ENCODE data around the gene GLP2R. TPM values are rescaled to one million over a fixed set of nuclear protein-coding genes. Genes with fewer than 3 reads are reported as not detected.

Gene GLP2R
- total and polyA plus RNA-seq, 2 experiments from 2014 or later, result not detected

DNA sequence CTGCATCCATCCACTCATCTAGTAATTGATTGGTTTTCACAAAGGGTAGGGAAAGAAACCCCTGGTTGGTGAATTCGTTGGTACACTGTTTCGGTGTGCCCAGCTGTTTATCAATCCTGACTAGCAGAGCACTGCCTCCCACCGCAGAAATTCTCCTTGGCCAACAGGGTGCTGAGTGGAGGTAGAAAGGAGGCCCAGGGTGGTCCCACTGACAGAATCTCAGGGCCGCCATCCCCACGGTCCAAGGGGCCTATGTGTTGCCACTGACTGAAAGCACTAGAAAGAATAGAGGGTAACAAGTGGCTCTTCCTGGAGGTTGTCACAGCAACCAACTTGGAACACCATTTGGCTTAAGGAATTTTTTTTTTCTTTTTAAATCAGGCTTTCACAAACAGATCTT lies 87.8 kb downstream of the GLP2R start:
- Histone ChIP-seq H3K9ac (no peak overlapping the region), H3F3A (ENCODE audit: insufficient read depth) (no peaks in the 10 kb centered on the region), H3K9me2 (ENCODE audit: insufficient read depth) (no peaks in the 10 kb centered on the region), H3K36me3 (ENCODE audit: low read depth) (no peaks in the 10 kb centered on the region), H2AFZ (no peak overlapping the region), H4K20me1 (ENCODE audit: insufficient read depth) (no peaks in the 10 kb centered on the region), H3K4me1 (ENCODE audit: insufficient read depth) (no peaks in the 10 kb centered on the region), H3K27me3 (replicated peaks; ENCODE audit: insufficient read depth) (no peaks in the 10 kb centered on the region), H3K4me3 (no peak overlapping the region), H3K9me3 (ENCODE audit: low read depth) (no peaks in the 10 kb centered on the region), H3K4me2 (ENCODE audit: unreplicated experiment) (no peak overlapping the region), H3K79me2 (ENCODE audit: insufficient read depth) (no peaks in the 10 kb centered on the region), H3K27ac (no peak overlapping the region)
- in situ Hi-C loops (cut with MboI), result no loop called here
- TF ChIP-seq EZH2phosphoT487 (IDR thresholded peaks at IDR 0.05; ENCODE audit: insufficient read depth, low read depth), result no peak
- no peak for TF ChIP-seq EZH2 (IDR thresholded peaks at IDR 0.05; ENCODE audit: insufficient read depth, poor library complexity, severe bottlenecking)
- DNase-seq, result no peak
- 75 to 78% methylated on average over 5 of the region's 5 CpGs for whole genome bisulfite sequencing, 2 experiments (ENCODE audit: low coverage in 1 of 2, low lambda C conversion rate in 2 of 2, missing lambda C conversion rate in 2 of 2)

DNA sequence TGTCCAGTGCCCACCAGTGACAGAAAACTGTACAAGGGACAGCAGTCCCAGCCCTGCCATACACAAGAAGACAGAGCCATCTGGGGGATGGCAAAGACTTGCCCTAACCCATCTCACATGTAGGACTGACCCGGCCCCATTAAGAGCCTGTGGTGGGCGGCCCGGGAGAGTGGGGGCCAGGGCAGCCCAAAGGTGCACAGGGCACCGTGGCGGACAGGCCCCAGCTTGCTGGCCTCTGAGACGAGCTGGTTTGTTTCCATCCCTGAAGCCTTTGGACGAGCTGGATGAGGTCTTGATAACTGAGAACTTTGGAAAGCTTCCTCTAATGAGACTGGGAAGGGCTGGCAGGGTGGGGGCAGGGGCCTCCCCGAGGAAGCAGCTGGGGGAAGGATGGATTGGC lies 90.4 kb downstream of the GLP2R start:
- no peak for DNase-seq
- Histone ChIP-seq H3K9ac (no peak overlapping the region), H3K9me3 (ENCODE audit: low read depth) (no peaks in the 10 kb centered on the region), H3K9me2 (ENCODE audit: insufficient read depth) (no peaks in the 10 kb centered on the region), H3F3A (ENCODE audit: insufficient read depth) (no peaks in the 10 kb centered on the region), H3K27me3 (replicated peaks; ENCODE audit: insufficient read depth) (no peaks in the 10 kb centered on the region), H3K27ac (no peak overlapping the region), H3K4me3 (no peak overlapping the region), H2AFZ (no peak overlapping the region), H3K4me2 (ENCODE audit: unreplicated experiment) (no peak overlapping the region), H3K79me2 (ENCODE audit: insufficient read depth) (no peaks in the 10 kb centered on the region), H3K4me1 (ENCODE audit: insufficient read depth) (no peaks in the 10 kb centered on the region), H3K36me3 (ENCODE audit: low read depth) (no peaks in the 10 kb centered on the region), H4K20me1 (ENCODE audit: insufficient read depth) (no peaks in the 10 kb centered on the region)
- no peak for TF ChIP-seq EZH2 (IDR thresholded peaks at IDR 0.05; ENCODE audit: insufficient read depth, poor library complexity, severe bottlenecking)
- no peak for TF ChIP-seq EZH2phosphoT487 (IDR thresholded peaks at IDR 0.05; ENCODE audit: insufficient read depth, low read depth)
- in situ Hi-C loops (cut with MboI), result no loop called here
- WGBS, 2 experiments (ENCODE audit: low coverage in 1 of 2, low lambda C conversion rate in 2 of 2, missing lambda C conversion rate in 2 of 2), result 64 to 76% methylated on average over 8 of the region's 8 CpGs

DNA sequence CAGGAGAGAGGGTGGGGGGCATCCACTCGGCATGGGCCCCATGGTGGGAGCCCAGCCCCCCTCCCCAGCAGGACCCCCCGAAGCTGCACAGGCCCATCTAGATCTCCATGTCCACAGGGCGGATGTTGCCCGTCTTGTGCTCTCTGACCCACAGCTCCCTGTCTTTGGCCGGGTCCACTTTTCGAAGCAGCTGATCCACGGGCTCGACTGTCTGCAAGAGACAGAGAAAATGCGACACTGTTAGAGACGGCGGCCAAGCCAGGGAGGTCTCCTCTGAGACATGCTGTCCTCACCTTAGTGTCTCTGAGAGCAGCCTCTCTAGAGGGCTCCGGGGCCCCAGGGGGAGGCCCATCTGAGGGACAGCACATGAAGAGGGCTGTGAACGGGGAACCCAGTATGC lies 91.4 kb downstream of the GLP2R start:
- Histone ChIP-seq H3K27ac (no peak overlapping the region), H3K79me2 (ENCODE audit: insufficient read depth) (no peaks in the 10 kb centered on the region), H3K9me2 (ENCODE audit: insufficient read depth) (no peaks in the 10 kb centered on the region), H3K27me3 (replicated peaks; ENCODE audit: insufficient read depth) (no peaks in the 10 kb centered on the region), H3F3A (ENCODE audit: insufficient read depth) (no peaks in the 10 kb centered on the region), H3K9me3 (ENCODE audit: low read depth) (no peaks in the 10 kb centered on the region), H3K4me1 (ENCODE audit: insufficient read depth) (no peaks in the 10 kb centered on the region), H3K9ac (no peak overlapping the region), H3K4me3 (no peak overlapping the region), H2AFZ (no peak overlapping the region), H4K20me1 (ENCODE audit: insufficient read depth) (no peaks in the 10 kb centered on the region), H3K4me2 (ENCODE audit: unreplicated experiment) (no peak overlapping the region), H3K36me3 (ENCODE audit: low read depth) (no peaks in the 10 kb centered on the region)
- WGBS, 2 experiments (ENCODE audit: low coverage in 1 of 2, low lambda C conversion rate in 2 of 2, missing lambda C conversion rate in 2 of 2), result 89 to 90% methylated on average over 13 of the region's 13 CpGs
- in situ Hi-C loops (cut with MboI), result no loop called here
- DNase-seq, result no peak
- no peak for TF ChIP-seq EZH2 (IDR thresholded peaks at IDR 0.05; ENCODE audit: insufficient read depth, poor library complexity, severe bottlenecking)
- no peak for TF ChIP-seq EZH2phosphoT487 (IDR thresholded peaks at IDR 0.05; ENCODE audit: insufficient read depth, low read depth)

DNA sequence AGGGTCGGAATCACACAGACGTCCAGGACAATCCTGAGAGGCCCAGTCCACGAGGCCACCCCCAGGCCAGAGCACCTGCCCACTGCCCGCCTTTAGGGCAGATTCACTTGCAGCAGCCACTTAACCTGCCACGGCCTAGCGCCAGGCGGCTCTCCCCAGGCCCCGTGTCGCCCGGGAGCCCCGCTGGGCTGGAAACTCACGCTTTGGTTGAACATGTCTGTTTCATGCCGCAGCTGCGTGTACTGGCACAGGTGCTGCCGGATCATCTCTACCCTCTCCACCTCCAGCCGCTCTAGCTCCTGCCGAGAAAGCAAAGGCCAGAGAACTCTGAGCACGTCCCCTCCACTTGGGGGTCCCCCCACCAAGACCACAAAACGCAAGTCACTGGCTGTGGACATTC lies 92.1 kb downstream of the GLP2R start:
- Histone ChIP-seq H2AFZ (no peak overlapping the region), H4K20me1 (ENCODE audit: insufficient read depth) (no peaks in the 10 kb centered on the region), H3K36me3 (ENCODE audit: low read depth) (no peaks in the 10 kb centered on the region), H3K4me1 (ENCODE audit: insufficient read depth) (no peaks in the 10 kb centered on the region), H3K27me3 (replicated peaks; ENCODE audit: insufficient read depth) (no peaks in the 10 kb centered on the region), H3K9me3 (ENCODE audit: low read depth) (no peaks in the 10 kb centered on the region), H3F3A (ENCODE audit: insufficient read depth) (no peaks in the 10 kb centered on the region), H3K9me2 (ENCODE audit: insufficient read depth) (no peaks in the 10 kb centered on the region), H3K4me2 (ENCODE audit: unreplicated experiment) (no peak overlapping the region), H3K79me2 (ENCODE audit: insufficient read depth) (no peaks in the 10 kb centered on the region), H3K9ac (no peak overlapping the region), H3K4me3 (no peak overlapping the region), H3K27ac (no peak overlapping the region)
- in situ Hi-C loops (cut with MboI), result no loop called here
- DNase-seq, result no peak
- 80 to 83% methylated on average over 19 of the region's 19 CpGs for WGBS, 2 experiments (ENCODE audit: low coverage in 1 of 2, low lambda C conversion rate in 2 of 2, missing lambda C conversion rate in 2 of 2)
- TF ChIP-seq EZH2phosphoT487 (IDR thresholded peaks at IDR 0.05; ENCODE audit: insufficient read depth, low read depth), result no peak

DNA sequence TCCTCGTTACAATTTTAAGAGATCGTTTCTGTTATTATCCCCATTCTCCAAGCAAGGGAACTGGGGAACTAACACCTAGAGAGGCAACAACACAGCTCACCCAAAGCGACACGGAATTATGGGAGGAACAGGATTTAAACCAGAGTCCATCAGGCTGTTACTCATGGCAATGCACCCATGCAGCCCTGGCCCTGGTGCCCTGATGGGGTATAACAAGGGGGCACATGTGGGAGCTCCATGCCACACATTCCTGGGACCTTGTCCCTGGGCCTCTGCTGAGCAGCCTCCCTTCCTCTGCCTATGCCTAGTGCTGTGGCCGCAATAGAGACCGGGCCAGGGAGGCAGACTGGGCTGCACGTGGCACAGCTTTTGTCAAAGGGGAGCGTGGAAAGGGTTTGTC lies 92.6 kb downstream of the GLP2R start:
- H4K20me1 ChIP-seq (ENCODE audit: insufficient read depth), result no peaks in the 10 kb centered on the region
- WGBS, 2 experiments (ENCODE audit: low coverage in 1 of 2, low lambda C conversion rate in 2 of 2, missing lambda C conversion rate in 2 of 2), result 80 to 84% methylated on average over 8 of the region's 8 CpGs
- in situ Hi-C loops (cut with MboI), result no loop called here
- H3K4me1 ChIP-seq (ENCODE audit: insufficient read depth), result no peaks in the 10 kb centered on the region
- no peak overlapping the region for H3K4me2 ChIP-seq (ENCODE audit: unreplicated experiment)
- H3K9me3 ChIP-seq (ENCODE audit: low read depth), result no peaks in the 10 kb centered on the region
- no peaks in the 10 kb centered on the region for H3K9me2 ChIP-seq (ENCODE audit: insufficient read depth)
- no peaks in the 10 kb centered on the region for H3K36me3 ChIP-seq (ENCODE audit: low read depth)
- no peak for DNase-seq
- H3K4me3 ChIP-seq, result no peak overlapping the region
- no peak for TF ChIP-seq EZH2 (IDR thresholded peaks at IDR 0.05; ENCODE audit: insufficient read depth, poor library complexity, severe bottlenecking)
- no peak for TF ChIP-seq EZH2phosphoT487 (IDR thresholded peaks at IDR 0.05; ENCODE audit: insufficient read depth, low read depth)
- H3F3A ChIP-seq (ENCODE audit: insufficient read depth), result no peaks in the 10 kb centered on the region
- no peak overlapping the region for H3K27ac ChIP-seq
- H3K79me2 ChIP-seq (ENCODE audit: insufficient read depth), result no peaks in the 10 kb centered on the region
- no peak overlapping the region for H3K9ac ChIP-seq
- H3K27me3 ChIP-seq (replicated peaks; ENCODE audit: insufficient read depth), result no peaks in the 10 kb centered on the region
- H2AFZ ChIP-seq, result no peak overlapping the region

Data from GM23248 (cell line).